ENCODE data around the gene VARS1.
"Not testable (repeated sequence)": the region's sequence is repeated elsewhere in the genome, so short reads cannot be mapped to it uniquely, and the experiment has no call there.

Gene VARS1

DNA sequence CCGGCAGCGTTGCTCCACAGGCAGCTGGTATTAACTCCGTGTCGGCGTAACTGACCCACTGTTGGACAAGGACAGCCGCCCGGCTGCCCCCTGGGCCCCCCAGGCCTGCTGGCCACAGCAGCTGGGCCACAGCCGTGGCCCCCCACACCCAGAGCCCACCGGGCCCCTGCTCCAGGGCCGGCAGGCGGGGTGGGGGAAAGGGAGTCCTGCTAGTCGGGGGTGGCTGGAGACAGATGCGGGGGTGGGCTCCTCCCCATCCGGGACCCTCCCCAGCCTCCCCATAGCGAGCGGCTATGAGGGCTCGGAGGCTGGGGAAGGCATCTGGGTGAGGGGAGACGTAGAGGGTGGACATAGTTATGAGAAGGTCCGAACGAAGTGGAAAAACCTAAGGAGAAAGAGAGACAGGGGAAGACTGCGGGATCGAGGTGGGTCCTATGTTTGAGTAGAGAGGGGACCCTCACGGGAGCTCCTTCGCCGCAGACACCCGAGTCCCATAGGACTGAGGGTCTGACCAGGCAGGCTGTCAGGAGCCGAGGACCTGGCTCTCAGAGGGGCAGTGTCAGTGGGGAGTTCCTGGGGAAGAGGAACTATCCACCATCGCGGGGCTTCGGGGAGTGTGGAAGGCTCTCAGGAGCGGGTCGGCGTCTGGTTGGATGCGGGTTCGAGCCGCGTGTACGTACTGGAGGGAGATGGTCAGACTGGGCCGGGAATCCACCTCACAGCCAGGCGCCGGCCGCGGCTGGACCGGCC is 511 bp downstream of the VARS1 start:
- in situ Hi-C loops (cut with HindIII; ENCODE audit: low pct_unique_long_range_greater_than_20kb, low sequenced_read_pairs): no loop called here
- TF ChIP-seq JUND (IDR thresholded peaks at IDR 0.05; ENCODE audit: low read depth): no peak
- peak in 1 of 2 experiments; percentile 53 for DNase-seq (ENCODE audit: low read depth in 1 of 2, low spot score in 1 of 2)

DNA sequence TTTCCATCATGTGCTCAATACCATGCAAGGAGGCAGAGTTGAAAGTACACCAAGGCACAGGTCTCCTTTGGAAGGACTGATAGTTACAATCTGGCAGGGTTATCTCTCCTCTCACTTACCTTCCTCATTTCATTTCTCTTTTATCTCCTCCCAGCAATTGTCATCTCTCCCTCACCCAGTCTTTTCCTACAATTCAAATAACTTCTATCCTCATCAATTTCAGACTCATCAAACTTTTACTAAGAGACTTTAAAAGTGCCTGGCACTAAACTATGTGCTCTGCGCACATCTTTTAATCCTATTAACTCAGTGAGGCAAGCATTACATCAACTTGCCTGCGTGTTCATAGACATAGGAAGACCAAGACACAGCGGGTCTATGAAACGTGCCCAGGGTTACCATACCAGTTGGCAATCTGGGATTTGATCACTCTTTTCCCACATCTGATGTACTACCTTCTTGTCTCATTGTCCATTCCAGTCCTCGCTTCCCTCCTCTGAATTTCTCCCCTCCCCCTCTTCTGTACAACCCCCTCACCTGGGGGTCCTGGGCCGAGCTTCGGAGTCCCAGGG is 1.2 kb downstream of the VARS1 start:
- in situ Hi-C loops (cut with HindIII; ENCODE audit: low pct_unique_long_range_greater_than_20kb, low sequenced_read_pairs): no loop called here
- no peak for TF ChIP-seq JUND (IDR thresholded peaks at IDR 0.05; ENCODE audit: low read depth)
- no peak for DNase-seq (ENCODE audit: low read depth in 1 of 2, low spot score in 1 of 2)

- DNase-seq (ENCODE audit: low read depth in 1 of 2, low spot score in 1 of 2); in situ Hi-C loops (cut with HindIII; ENCODE audit: low pct_unique_long_range_greater_than_20kb, low sequenced_read_pairs): not testable (repeated sequence)
Measured at GRCh38 chr6:31793927-31794245, 1.7 kb downstream of the VARS1 start.

- no peak for DNase-seq (ENCODE audit: low read depth in 1 of 2, low spot score in 1 of 2)
- no peak for TF ChIP-seq JUND (IDR thresholded peaks at IDR 0.05; ENCODE audit: low read depth)
- in situ Hi-C loops (cut with HindIII; ENCODE audit: low pct_unique_long_range_greater_than_20kb, low sequenced_read_pairs): no loop called here
Measured at GRCh38 chr6:31792761-31793171, 2.8 kb downstream of the VARS1 start.

DNA sequence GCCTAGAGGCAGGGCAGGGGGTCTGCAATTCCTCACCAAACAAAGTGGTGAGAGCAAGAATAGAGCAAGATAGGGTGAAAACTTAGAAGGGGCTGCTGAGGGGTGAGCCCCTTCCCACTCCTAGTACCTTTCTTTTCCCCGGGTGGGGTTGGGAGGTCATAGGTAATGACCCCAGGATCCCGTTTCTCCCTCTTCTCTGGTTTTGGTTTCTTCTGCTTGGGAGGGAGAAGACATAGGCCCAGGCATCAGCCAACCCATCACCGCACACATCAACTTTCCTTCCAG is 3.5 kb downstream of the VARS1 start:
- no peak for DNase-seq (ENCODE audit: low read depth in 1 of 2, low spot score in 1 of 2)
- in situ Hi-C loops (cut with HindIII; ENCODE audit: low pct_unique_long_range_greater_than_20kb, low sequenced_read_pairs): no loop called here
- TF ChIP-seq JUND (IDR thresholded peaks at IDR 0.05; ENCODE audit: low read depth): no peak

GRCh38 chr6:31791324-31792089 is 4.0 kb downstream of the VARS1 start:
- in situ Hi-C loops (cut with HindIII; ENCODE audit: low pct_unique_long_range_greater_than_20kb, low sequenced_read_pairs): no loop called here
- TF ChIP-seq JUND (IDR thresholded peaks at IDR 0.05; ENCODE audit: low read depth): no peak
- DNase-seq (ENCODE audit: low read depth in 1 of 2, low spot score in 1 of 2): peak; percentile 52 to 63

- in situ Hi-C loops (cut with HindIII; ENCODE audit: low pct_unique_long_range_greater_than_20kb, low sequenced_read_pairs): no loop called here
- no peak for TF ChIP-seq JUND (IDR thresholded peaks at IDR 0.05; ENCODE audit: low read depth)
Measured at GRCh38 chr6:31785475-31785874, 10.1 kb downstream of the VARS1 start.

GRCh38 chr6:31784098-31784925 is 11.2 kb downstream of the VARS1 start:
- TF ChIP-seq JUND (IDR thresholded peaks at IDR 0.05; ENCODE audit: low read depth): no peak
- in situ Hi-C loops (cut with HindIII; ENCODE audit: low pct_unique_long_range_greater_than_20kb, low sequenced_read_pairs): no loop called here
- DNase-seq (ENCODE audit: low read depth in 1 of 2, low spot score in 1 of 2): no peak

More at GRCh38 chr6:31785475-31785874, 10.1 kb downstream of the VARS1 start:
- no peak for DNase-seq (ENCODE audit: low read depth in 1 of 2, low spot score in 1 of 2)

DNA sequence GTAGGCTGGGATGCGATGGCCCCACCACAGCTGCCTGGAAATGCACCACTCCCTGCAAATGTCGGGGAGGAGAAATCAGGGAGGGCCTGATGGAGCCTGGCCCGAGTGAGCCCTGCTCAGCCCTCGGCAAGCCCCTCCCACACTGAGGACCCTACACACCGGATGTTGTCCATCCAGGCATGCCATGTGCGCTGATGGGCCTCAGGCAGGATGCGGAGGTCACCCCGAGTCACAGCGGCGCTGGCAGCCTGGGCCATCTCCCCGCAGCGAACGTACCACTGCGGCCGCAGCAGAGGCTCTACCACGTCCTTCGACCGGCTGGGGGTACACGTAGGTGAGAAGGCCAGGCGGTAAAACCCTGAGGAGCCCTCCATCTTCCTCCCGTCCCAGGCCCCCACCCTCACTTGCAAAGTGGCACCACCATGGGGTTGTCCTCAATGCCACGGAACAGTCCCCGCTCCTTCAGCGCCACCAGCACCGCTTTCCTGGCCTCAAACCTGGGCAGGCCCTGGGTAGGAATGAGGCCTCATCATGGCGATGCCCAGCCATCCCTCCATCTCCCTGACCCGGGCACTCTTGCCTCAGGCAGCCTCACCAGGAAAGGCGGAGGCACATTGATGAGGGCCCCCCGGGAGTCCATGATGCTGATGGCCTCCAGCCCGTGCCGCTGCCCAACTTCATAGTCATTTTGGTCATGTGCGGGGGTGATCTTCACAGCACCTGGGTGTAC is 13.3 kb downstream of the VARS1 start:
- in situ Hi-C loops (cut with HindIII; ENCODE audit: low pct_unique_long_range_greater_than_20kb, low sequenced_read_pairs): no loop called here
- TF ChIP-seq JUND (IDR thresholded peaks at IDR 0.05; ENCODE audit: low read depth): no peak
- no peak for DNase-seq (ENCODE audit: low read depth in 1 of 2, low spot score in 1 of 2)

GRCh38 chr6:31781244-31782125 is 14.1 kb downstream of the VARS1 start:
- no peak for DNase-seq (ENCODE audit: low read depth in 1 of 2, low spot score in 1 of 2)
- in situ Hi-C loops (cut with HindIII; ENCODE audit: low pct_unique_long_range_greater_than_20kb, low sequenced_read_pairs): no loop called here
- no peak for TF ChIP-seq JUND (IDR thresholded peaks at IDR 0.05; ENCODE audit: low read depth)

- no peak for TF ChIP-seq JUND (IDR thresholded peaks at IDR 0.05; ENCODE audit: low read depth)
- no peak for DNase-seq (ENCODE audit: low read depth in 1 of 2, low spot score in 1 of 2)
- in situ Hi-C loops (cut with HindIII; ENCODE audit: low pct_unique_long_range_greater_than_20kb, low sequenced_read_pairs): no loop called here
Measured at GRCh38 chr6:31780507-31781243, 14.9 kb downstream of the VARS1 start.
